GM12872 (cell line): ENCODE data around the gene CYTH4.

Experiments
- TF ChIP-seq, protein P1 (sequence below): IDR thresholded peaks from 3 replicates; pipeline ENCODE4 v1.5.1; 2011; ENCODE audit warnings: low read depth, mild to moderate bottlenecking, low read length, moderate library complexity; ENCODE audit not compliant: insufficient read depth

The CYTH4 gene

GRCh38 chr22:37277384-37277783 is 4.9 kb upstream of the CYTH4 start:
- TF ChIP-seq, protein P1, sequence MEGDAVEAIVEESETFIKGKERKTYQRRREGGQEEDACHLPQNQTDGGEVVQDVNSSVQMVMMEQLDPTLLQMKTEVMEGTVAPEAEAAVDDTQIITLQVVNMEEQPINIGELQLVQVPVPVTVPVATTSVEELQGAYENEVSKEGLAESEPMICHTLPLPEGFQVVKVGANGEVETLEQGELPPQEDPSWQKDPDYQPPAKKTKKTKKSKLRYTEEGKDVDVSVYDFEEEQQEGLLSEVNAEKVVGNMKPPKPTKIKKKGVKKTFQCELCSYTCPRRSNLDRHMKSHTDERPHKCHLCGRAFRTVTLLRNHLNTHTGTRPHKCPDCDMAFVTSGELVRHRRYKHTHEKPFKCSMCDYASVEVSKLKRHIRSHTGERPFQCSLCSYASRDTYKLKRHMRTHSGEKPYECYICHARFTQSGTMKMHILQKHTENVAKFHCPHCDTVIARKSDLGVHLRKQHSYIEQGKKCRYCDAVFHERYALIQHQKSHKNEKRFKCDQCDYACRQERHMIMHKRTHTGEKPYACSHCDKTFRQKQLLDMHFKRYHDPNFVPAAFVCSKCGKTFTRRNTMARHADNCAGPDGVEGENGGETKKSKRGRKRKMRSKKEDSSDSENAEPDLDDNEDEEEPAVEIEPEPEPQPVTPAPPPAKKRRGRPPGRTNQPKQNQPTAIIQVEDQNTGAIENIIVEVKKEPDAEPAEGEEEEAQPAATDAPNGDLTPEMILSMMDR: no peak

GRCh38 chr22:37278261-37278660 is 4.0 kb upstream of the CYTH4 start:
- TF ChIP-seq, protein P1: no peak

GRCh38 chr22:37279331-37280181 is 2.8 kb upstream of the CYTH4 start:
- TF ChIP-seq, protein P1: no peak

- TF ChIP-seq, protein P1: no peak
These were observed 1.6 kb upstream of the CYTH4 start for GRCh38 chr22:37280718-37281117.

DNA sequence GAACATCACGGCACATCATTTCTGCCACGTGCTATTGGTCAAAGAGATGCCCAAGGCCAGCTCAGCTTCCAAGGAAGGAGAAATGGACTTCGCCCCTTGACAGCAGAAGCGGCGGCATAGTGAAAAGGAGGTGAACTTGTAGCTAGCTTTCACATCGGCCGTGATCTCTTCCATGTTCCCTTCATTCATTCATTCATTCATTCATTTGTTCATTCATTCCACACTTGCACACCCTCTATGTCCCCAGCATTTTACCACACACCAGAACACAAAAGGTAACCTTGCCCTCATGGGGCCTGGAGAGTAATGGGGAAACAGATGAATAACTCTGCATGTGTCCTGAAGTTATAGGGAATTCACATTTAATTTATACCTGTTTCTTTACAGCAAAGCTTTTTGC is 1.1 kb upstream of the CYTH4 start:
- TF ChIP-seq, protein P1: no peak

DNA sequence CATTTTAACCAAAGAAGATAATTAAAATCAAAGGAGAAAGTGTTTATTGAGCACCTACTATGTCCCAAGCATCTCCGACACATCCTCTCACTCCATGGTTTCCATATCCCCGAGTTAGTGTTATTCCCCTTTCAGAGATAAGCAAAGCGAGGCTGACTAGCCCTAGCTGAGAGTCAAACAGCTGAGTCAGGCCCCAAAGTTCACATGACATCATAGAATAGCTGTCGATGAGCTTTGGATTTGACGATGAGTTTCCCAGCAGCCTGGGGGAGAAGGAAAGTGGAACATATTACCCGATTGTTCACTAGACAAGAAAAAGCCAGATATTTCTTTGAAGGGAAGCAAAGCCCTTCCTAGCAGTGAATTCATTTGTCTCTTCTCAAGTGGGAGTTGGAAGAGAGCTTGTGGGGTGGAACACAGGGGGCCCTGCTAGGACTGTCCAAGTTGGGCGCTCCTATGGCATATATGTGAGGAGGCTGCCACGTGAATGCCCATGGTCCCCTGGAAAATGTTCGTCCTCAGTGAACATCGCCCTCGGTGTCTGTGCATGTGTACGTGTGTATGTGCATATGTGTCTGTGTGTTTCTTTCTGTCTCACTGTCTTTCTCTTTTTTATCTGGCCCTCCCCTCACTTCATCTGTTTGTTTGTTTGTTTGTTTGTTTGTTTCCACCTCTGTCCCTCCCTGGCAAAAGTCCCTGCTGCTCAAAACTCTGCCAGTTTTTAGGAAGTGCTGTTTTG is 493 bp upstream of the CYTH4 start:
- TF ChIP-seq, protein P1: no peak

- TF ChIP-seq, protein P1: peak; percentile 72
These were observed 1.2 kb downstream of the CYTH4 start for GRCh38 chr22:37283393-37283937.
